Measurements from ENCODE around the gene FCRLA.
"Not testable (repeated sequence)": the region's sequence is repeated elsewhere in the genome, so short reads cannot be mapped to it uniquely, and the experiment has no call there.

Gene FCRLA, protein sequence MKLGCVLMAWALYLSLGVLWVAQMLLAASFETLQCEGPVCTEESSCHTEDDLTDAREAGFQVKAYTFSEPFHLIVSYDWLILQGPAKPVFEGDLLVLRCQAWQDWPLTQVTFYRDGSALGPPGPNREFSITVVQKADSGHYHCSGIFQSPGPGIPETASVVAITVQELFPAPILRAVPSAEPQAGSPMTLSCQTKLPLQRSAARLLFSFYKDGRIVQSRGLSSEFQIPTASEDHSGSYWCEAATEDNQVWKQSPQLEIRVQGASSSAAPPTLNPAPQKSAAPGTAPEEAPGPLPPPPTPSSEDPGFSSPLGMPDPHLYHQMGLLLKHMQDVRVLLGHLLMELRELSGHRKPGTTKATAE

DNA sequence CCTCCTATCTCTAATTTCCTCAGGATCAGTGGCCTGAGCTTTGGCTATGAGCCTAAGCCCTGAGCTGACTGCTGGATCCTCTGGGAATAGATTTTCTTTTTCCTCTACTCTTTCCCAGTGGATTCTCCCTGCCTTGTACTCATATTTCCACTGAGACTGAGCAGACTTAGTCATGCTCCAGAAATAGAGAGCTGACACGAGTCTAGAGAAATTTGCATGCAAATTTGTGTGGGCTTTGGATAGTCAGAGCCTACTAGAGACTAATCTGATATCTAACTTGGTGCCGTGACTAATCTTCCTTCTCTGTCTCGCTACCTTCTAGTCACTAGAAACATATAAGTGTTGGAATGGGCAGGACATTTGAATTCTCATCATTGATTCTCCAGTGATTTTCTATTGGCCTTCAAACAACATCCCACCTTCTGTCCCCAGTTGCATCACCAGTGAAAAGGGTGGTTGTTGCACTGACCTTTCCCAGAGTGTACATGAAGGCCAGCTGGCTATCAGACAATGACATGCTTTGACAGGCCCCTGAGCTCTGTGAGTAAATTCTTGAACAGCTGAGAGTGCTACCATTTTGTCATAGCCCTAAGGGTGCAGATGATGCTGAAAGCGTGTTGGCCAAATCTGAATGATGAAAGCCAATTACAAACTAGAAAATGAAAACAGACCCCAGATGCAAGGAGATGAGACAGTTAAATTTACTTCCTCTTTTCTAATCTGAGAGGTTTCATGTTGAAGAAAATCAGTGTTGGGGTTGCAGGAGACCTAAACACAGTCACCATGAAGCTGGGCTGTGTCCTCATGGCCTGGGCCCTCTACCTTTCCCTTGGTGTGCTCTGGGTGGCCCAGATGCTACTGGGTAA, at the start of gene FCRLA:
Gene FCRLA (plus strand): TSS at position 748 of the 866 bp plus-strand sequence. CDS start 36 bp downstream, at position 784.
- H3K9me3 ChIP-seq = no peaks in the 10 kb centered on the region
- DNase-seq (ENCODE audit: low spot score in 2 of 2) = no peak
- H3K27me3 ChIP-seq (ENCODE audit: low read depth) = no peaks in the 10 kb centered on the region
- in situ Hi-C loops (cut with MboI; ENCODE audit: low sequenced_read_pairs) = no loop called here
- H3K4me1 ChIP-seq = peaks cover 3% of the 10 kb centered on the region
- H3K4me3 ChIP-seq = no peak within 1 kb of the TSS
- H3K36me3 ChIP-seq (replicated peaks) = no peaks in the 10 kb centered on the region

DNA sequence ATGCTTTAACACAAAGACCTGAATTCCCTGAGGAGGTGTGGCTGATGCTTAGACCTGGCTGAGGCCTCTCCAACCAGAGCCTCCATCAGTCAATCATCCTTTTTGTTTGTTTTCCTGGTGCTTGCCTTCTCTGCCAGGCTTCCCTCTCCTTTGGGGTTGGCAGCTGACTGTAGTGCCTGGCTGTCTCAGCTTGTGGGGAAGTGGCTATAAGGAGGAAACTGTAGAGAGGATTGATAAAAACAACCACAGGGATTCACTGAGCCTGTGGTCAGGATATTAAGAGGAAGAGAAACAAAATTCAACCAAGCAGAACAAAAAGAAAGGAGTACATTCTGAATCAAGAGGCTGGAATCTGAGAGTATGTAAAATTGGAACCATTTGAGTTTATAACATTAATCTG, 48.5 kb upstream of the FCRLA start:
- H3K9me3 ChIP-seq; H3K36me3 ChIP-seq (replicated peaks); in situ Hi-C loops (cut with MboI; ENCODE audit: low sequenced_read_pairs); H3K4me3 ChIP-seq; DNase-seq (ENCODE audit: low spot score in 2 of 2); H3K27me3 ChIP-seq (ENCODE audit: low read depth); H3K4me1 ChIP-seq: not testable (repeated sequence)

DNA sequence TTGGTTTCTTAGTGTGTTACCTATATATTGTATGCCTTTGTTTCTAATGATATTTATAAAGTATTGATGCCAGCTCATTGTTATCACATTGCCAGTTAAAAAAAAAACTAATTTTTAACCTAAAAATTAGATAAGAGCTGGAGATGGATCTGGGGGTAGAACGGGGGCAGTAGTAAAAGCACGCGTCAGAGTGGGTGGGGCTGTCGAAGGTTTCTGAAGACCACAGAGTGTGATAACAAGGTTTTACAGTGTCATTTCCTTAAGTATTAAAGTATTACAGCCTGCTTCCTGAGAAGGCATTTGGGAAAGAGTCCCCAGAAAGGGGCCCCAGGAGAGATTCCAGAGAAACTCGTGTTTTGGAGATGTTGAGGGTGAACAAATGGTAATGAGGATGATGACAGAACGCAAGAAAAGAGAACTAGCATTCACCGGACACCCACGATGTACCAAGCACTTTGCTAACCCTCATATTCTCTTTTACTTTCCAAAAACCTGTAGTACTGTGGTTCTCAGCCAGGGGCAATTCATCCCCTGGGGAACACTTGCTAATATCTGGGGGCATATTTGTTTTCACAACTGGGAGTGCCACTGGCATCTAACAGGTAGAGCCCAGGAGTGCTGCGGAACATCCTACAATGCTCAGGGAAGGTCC, 45.2 kb upstream of the FCRLA start:
- in situ Hi-C loops (cut with MboI; ENCODE audit: low sequenced_read_pairs); H3K36me3 ChIP-seq (replicated peaks); H3K4me1 ChIP-seq; H3K4me3 ChIP-seq; H3K27me3 ChIP-seq (ENCODE audit: low read depth); H3K9me3 ChIP-seq; DNase-seq (ENCODE audit: low spot score in 2 of 2): not testable (repeated sequence)

DNA sequence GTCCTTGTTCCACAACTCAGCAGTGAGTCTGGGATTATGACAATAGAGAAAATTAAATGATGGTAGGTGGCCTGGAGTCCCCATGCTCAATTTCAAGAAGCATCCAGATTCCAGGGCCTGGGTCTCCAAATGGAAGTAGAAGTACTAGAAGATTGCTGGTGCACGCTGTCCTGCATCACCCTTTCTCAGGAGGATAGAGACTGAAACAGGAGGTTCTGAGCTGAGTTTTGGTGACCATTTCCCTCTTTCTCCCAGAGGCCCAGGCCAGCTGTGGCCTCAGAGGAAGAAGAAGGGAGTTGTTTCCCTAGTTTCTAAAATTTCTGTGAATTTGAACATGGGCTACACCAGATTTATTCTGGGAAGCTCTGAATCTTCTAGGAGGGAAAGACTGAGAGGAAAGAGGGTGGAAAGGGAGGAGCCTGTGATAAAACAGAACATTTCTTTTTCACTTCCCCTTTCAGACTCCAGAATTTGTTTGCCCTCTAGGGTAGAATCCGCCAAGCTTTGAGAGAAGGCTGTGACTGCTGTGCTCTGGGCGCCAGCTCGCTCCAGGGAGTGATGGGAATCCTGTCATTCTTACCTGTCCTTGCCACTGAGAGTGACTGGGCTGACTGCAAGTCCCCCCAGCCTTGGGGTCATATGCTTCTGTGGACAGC, 44.2 kb upstream of the FCRLA start, which contains the start of gene FCGR2B:
Gene FCGR2B (plus strand): TSS at position 460 of the 656 bp plus-strand sequence. CDS start 99 bp downstream, at position 559.
- in situ Hi-C loops (cut with MboI; ENCODE audit: low sequenced_read_pairs); H3K36me3 ChIP-seq (replicated peaks); DNase-seq (ENCODE audit: low spot score in 2 of 2); H3K4me1 ChIP-seq; H3K9me3 ChIP-seq; H3K27me3 ChIP-seq (ENCODE audit: low read depth); H3K4me3 ChIP-seq: not testable (repeated sequence)

DNA sequence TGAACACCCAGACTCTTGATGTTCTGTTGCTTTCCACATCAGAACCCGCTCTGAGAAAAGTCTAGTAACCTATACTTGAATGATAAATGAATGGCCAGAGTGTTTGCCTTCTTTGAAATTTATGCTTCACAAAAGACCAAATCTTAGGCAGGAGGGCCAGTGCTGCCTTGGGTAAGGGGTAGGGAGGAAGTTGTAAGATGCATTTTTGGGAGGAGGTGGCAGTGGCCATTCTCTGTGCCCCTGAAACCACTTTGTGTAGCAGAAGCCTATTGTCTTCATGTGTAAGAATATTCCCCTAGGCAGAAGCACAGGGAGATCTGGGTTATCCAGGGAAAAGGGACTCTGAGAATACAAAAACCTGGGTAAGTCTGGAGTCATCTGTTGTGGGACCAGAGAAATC, 43.5 kb upstream of the FCRLA start:
- DNase-seq (ENCODE audit: low spot score in 2 of 2); H3K4me1 ChIP-seq; H3K36me3 ChIP-seq (replicated peaks); H3K9me3 ChIP-seq; H3K4me3 ChIP-seq; in situ Hi-C loops (cut with MboI; ENCODE audit: low sequenced_read_pairs); H3K27me3 ChIP-seq (ENCODE audit: low read depth): not testable (repeated sequence)

DNA sequence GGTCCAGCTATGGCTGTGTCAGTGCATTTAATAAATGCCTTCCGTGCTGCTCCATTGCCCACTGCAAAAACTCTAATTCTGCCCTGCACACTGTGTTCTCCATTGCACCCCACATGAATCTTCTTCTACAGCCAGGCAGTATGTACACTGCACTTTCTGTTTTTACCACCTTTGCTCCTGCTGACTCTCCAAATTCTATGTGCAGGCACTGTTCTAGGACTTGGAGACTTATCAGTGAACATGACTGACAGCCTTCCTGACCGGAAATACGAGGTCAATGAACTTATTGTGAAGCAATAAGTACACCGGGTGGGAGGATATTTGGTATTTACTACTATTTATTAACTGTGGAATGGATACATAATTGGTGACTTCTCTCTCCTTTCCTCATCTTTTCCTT, 42.3 kb upstream of the FCRLA start:
- H3K4me1 ChIP-seq; in situ Hi-C loops (cut with MboI; ENCODE audit: low sequenced_read_pairs); H3K4me3 ChIP-seq; DNase-seq (ENCODE audit: low spot score in 2 of 2); H3K36me3 ChIP-seq (replicated peaks); H3K27me3 ChIP-seq (ENCODE audit: low read depth); H3K9me3 ChIP-seq: not testable (repeated sequence)

DNA sequence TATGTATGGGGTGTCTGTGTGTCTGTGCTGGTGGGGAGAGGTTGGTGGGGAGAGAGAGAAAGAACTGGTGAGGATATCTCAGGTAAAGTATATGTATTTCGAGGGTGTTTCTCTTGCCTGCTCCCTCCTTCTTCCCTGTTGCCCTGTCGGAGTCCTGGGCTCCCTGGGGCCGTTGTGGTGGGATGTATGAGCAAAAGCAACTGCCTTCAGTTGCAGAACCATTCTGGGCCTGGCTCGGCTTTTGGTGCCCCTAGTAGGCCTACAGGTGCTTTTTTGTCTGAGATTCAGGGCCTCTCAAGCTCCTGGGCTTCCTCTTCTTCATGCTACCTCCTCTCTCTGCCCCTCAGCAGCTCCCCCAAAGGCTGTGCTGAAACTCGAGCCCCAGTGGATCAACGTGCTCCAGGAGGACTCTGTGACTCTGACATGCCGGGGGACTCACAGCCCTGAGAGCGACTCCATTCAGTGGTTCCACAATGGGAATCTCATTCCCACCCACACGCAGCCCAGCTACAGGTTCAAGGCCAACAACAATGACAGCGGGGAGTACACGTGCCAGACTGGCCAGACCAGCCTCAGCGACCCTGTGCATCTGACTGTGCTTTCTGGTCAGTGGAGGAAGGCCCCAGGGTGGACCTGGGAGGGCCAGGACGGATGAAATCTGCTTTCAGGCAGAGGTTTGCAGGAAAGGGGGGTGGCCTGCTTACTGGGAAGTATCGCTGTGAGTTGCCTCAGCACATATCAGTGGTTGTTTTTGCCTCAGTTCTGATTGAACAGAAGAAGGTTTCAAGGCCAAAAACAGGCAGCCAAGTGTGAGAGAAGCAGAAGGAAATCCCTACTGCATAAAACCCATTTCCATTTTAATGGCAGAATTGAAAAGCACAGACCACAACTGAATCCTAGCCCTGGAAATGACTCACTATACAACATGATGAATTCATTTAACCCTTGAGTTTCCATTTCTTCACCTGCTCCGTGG, 35.7 kb upstream of the FCRLA start:
- DNase-seq (ENCODE audit: low spot score in 2 of 2) = peak; percentile 39 to 41
- H3K4me1 ChIP-seq; in situ Hi-C loops (cut with MboI; ENCODE audit: low sequenced_read_pairs); H3K9me3 ChIP-seq; H3K27me3 ChIP-seq (ENCODE audit: low read depth); H3K36me3 ChIP-seq (replicated peaks); H3K4me3 ChIP-seq: not testable (repeated sequence)

DNA sequence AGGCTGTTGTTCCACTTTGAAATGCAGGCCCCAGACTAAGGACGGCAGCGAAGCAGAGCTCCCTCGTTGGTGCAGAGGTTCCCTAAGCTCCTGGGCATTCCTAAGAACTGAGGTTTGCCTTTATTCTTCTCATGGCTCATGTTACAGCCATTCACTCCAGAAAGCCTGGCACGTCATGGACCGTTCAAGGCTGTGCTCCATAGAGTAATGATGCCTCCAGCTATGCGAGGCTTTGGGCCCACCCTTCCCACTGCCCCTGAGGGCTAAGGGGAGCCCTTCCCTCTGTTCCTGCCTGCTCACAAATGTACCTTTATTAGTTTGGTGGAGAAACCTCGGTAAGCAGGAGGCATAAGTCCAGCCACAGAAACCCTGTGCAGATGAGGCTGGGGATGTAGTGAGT, 33.6 kb upstream of the FCRLA start:
- in situ Hi-C loops (cut with MboI; ENCODE audit: low sequenced_read_pairs); H3K9me3 ChIP-seq; H3K36me3 ChIP-seq (replicated peaks); H3K27me3 ChIP-seq (ENCODE audit: low read depth); DNase-seq (ENCODE audit: low spot score in 2 of 2); H3K4me1 ChIP-seq; H3K4me3 ChIP-seq: not testable (repeated sequence)

DNA sequence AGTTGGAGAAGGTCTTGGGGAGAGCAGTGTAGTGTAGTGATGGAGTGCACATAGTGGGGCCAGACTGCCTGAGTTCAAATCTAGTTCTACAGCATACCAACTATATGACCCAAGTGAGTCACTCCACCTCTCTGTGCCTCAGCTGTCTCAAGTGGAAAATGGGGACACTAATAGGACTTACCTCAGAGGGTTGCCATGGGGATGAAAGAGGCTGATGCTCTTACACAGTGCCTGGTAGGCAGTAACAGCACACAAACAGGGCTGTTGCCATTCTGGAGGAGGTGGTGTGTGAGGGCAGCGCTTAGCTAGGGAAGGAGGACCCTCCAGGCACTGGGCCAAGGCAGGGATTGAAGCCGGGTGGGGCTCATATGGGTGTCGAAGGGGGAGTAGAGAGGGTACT, 32.6 kb upstream of the FCRLA start:
- H3K4me1 ChIP-seq; H3K36me3 ChIP-seq (replicated peaks); H3K27me3 ChIP-seq (ENCODE audit: low read depth); H3K4me3 ChIP-seq; H3K9me3 ChIP-seq; in situ Hi-C loops (cut with MboI; ENCODE audit: low sequenced_read_pairs); DNase-seq (ENCODE audit: low spot score in 2 of 2): not testable (repeated sequence)

DNA sequence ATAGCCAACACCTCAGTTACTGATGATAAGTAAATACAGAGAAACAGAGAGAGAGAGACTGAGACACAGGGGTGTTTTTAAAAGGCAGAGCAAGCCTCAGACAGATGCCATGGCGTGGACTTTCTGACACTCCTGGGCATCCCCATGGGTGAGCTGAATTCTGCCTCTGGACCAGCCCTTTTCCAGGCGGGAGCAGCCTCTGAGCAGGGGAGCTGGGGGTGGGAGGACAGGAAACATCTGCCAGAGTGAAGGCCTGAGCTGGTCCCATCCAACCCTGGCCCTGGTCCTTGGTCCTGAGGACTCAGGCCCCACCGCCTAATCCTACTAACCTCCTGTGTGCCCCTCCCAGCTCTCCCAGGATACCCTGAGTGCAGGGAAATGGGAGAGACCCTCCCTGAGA, 32.1 kb upstream of the FCRLA start:
- H3K9me3 ChIP-seq; H3K4me3 ChIP-seq; H3K4me1 ChIP-seq; H3K36me3 ChIP-seq (replicated peaks); DNase-seq (ENCODE audit: low spot score in 2 of 2); H3K27me3 ChIP-seq (ENCODE audit: low read depth); in situ Hi-C loops (cut with MboI; ENCODE audit: low sequenced_read_pairs): not testable (repeated sequence)

DNA sequence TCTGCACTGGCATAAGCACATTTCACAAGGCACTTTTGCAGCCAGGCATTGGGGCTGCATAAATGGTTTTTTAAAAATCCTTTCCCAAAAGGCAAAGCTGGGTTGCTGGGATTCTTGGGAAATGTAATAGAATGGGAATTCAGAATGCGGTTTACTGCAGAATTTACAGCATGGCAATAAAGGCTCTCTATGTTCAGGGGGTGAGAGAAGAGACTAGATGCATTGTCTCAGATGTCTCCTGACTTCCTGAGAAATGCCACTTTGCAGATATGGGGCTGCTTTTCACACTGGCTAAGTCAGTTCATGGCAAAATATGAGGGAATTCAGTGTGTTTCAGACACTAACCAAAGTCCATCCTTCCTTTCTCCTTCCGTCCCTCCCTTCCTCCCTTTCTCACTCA, 30.6 kb upstream of the FCRLA start:
- H3K27me3 ChIP-seq (ENCODE audit: low read depth) = peaks cover 2% of the 10 kb centered on the region; the same call in 1 of the 2 replicates
- no peak for DNase-seq (ENCODE audit: low spot score in 2 of 2)
- H3K4me3 ChIP-seq = no peak overlapping the region
- in situ Hi-C loops (cut with MboI; ENCODE audit: low sequenced_read_pairs) = no loop called here
- H3K9me3 ChIP-seq = no peaks in the 10 kb centered on the region
- H3K4me1 ChIP-seq = peaks cover 2% of the 10 kb centered on the region; the same call in 1 of the 2 replicates
- no peaks in the 10 kb centered on the region for H3K36me3 ChIP-seq (replicated peaks)

DNA sequence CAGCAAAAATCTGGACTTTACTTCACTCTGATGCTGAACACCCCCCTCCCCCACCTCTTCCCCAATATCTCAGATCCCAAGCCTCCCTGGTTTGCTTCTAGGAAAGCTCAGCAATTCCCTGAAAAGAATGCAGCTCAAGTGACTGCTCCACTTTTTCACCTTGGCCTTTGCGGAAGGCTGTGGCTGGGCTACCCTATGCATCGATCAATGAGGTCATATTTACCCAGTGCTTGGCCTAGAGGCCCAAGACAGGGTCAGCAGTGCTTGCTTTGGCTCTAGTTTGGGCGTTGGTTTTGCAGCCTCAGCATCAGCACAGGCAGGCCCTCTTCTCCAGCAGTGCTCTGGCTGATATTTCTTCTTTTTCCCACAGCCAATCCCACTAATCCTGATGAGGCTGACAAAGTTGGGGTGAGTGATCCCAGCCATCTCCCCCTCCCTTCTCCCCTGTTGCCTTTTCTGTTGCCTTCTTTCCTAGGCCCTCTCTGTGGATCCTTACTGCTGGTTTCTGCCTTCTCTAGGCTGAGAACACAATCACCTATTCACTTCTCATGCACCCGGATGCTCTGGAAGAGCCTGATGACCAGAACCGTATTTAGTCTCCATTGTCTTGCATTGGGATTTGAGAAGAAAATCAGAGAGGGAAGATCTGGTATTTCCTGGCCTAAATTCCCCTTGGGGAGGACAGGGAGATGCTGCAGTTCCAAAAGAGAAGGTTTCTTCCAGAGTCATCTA, 29.9 kb upstream of the FCRLA start:
- DNase-seq (ENCODE audit: low spot score in 2 of 2) = no peak
- in situ Hi-C loops (cut with MboI; ENCODE audit: low sequenced_read_pairs) = no loop called here
- Histone ChIP-seq H3K4me1 (no peaks in the 10 kb centered on the region), H3K27me3 (ENCODE audit: low read depth) (peaks cover 4% of the 10 kb centered on the region; the same call in 1 of the 2 replicates), H3K9me3 (no peaks in the 10 kb centered on the region), H3K36me3 (replicated peaks) (no peaks in the 10 kb centered on the region), H3K4me3 (no peak overlapping the region)
